Thyroid gland (tissue), 4 donors: Measurements from ENCODE around the gene FAM229B.

Experiments used
- POLR2A ChIP-seq, 2 donors: fragments of 450-650 bp; IDR thresholded peaks; one replicate each; pipeline ENCODE4 v1.6.1; 2017; ENCODE audit warnings: antibody characterized with exemption in 2 of 2, mild to moderate bottlenecking in 2 of 2, moderate library complexity in 1 of 2
- TF ChIP-seq, protein P1 (sequence below), 6 experiments: fragments of 200-600 bp in 3 of 6; fragments of 450-650 bp in 3 of 6; sonication (generic) in 3 of 6; IDR thresholded peaks; one replicate each; pipeline ENCODE4 v1.5.1; 2016 to 2019; ENCODE audit warnings: antibody characterized with exemption in 6 of 6, mild to moderate bottlenecking in 2 of 6, inconsistent platforms in 1 of 6, moderate library complexity in 1 of 6

DNA sequence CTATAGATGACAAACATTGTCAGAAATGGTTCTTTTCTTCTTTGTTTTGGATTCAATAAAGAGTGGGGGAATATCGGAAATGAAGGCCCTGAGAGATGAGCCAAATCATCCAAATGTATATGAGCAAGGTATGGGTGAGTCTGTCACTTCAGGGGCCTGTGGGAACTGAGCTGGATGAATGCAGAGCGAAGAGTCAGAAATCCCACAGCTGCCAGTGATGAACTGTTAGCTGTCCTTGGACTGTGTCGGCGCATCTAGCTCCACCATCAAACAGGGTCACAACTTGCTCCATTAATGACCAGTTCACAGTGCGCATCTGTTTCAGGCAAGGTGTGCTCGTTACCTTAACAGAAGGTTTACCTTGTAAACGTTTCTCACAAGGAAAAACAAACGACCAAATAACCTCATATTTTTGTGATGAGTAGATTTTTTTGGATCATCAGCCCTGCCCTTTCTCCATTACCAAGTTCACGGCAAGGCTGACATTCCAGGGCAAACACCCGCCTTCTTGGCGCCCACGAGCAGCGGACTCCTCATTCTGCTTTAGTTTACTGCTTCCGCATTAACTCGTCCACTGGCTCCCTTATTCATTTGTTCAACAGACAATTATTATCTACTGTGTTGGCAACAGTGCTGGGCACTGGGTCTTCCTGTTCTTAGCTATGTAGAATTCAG lies 48.5 kb upstream of the FAM229B start:
- TF ChIP-seq, protein P1, sequence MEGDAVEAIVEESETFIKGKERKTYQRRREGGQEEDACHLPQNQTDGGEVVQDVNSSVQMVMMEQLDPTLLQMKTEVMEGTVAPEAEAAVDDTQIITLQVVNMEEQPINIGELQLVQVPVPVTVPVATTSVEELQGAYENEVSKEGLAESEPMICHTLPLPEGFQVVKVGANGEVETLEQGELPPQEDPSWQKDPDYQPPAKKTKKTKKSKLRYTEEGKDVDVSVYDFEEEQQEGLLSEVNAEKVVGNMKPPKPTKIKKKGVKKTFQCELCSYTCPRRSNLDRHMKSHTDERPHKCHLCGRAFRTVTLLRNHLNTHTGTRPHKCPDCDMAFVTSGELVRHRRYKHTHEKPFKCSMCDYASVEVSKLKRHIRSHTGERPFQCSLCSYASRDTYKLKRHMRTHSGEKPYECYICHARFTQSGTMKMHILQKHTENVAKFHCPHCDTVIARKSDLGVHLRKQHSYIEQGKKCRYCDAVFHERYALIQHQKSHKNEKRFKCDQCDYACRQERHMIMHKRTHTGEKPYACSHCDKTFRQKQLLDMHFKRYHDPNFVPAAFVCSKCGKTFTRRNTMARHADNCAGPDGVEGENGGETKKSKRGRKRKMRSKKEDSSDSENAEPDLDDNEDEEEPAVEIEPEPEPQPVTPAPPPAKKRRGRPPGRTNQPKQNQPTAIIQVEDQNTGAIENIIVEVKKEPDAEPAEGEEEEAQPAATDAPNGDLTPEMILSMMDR (IDR thresholded peaks at IDR 0.05): no peak
- no peak for TF ChIP-seq POLR2A (IDR thresholded peaks at IDR 0.05)
